GM21367 (cell line): ENCODE results near the gene SLC1A2.

Experiments
- ATAC-seq: cut with Tn5 transposase; IDR thresholded peaks from one replicate; pipeline ENCODE4 v1.9.1; 2021; ENCODE audit not compliant: unreplicated experiment

Gene SLC1A2

GRCh38 chr11:35414311-35414710, 5.0 kb downstream of the SLC1A2 start:
- no peak for ATAC-seq

GRCh38 chr11:35413598-35413997, 5.8 kb downstream of the SLC1A2 start:
- no peak for ATAC-seq

- no peak for ATAC-seq
These were observed 7.1 kb downstream of the SLC1A2 start for GRCh38 chr11:35412285-35412684.

- ATAC-seq, result no peak
These were observed 12.3 kb downstream of the SLC1A2 start for GRCh38 chr11:35407041-35407440.

GRCh38 chr11:35404388-35404775, 15.0 kb downstream of the SLC1A2 start:
- ATAC-seq, result no peak

- ATAC-seq, result no peak
These were observed 15.5 kb downstream of the SLC1A2 start for GRCh38 chr11:35403765-35404387.

GRCh38 chr11:35402751-35403660, 16.4 kb downstream of the SLC1A2 start:
- ATAC-seq, result no peak

- ATAC-seq, result no peak
These were observed 20.5 kb downstream of the SLC1A2 start for GRCh38 chr11:35398881-35399280.

GRCh38 chr11:35394941-35395340, 24.4 kb downstream of the SLC1A2 start:
- ATAC-seq, result no peak

GRCh38 chr11:35393098-35393497, 26.3 kb downstream of the SLC1A2 start:
- ATAC-seq, result no peak

GRCh38 chr11:35391922-35392688, 27.3 kb downstream of the SLC1A2 start:
- no peak for ATAC-seq

- ATAC-seq, result peak; percentile 85
These were observed 28.3 kb downstream of the SLC1A2 start for GRCh38 chr11:35390737-35391682.

GRCh38 chr11:35389897-35390465, 29.4 kb downstream of the SLC1A2 start:
- no peak for ATAC-seq

GRCh38 chr11:35389112-35389511, 30.2 kb downstream of the SLC1A2 start:
- ATAC-seq, result no peak

GRCh38 chr11:35388061-35388460, 31.3 kb downstream of the SLC1A2 start:
- no peak for ATAC-seq

- ATAC-seq, result no peak
These were observed 32.0 kb downstream of the SLC1A2 start for GRCh38 chr11:35387111-35387982.

- no peak for ATAC-seq
These were observed 35.4 kb downstream of the SLC1A2 start for GRCh38 chr11:35383953-35384352.

GRCh38 chr11:35381709-35382322, 37.5 kb downstream of the SLC1A2 start:
- ATAC-seq, result no peak

- no peak for ATAC-seq
These were observed 38.8 kb downstream of the SLC1A2 start for GRCh38 chr11:35380603-35381002.
